ENCODE measurements around the gene ZNF276.
"Not testable (repeated sequence)": the region's sequence is repeated elsewhere in the genome, so short reads cannot be mapped to it uniquely, and the experiment has no call there.

ZNF276 gene, protein sequence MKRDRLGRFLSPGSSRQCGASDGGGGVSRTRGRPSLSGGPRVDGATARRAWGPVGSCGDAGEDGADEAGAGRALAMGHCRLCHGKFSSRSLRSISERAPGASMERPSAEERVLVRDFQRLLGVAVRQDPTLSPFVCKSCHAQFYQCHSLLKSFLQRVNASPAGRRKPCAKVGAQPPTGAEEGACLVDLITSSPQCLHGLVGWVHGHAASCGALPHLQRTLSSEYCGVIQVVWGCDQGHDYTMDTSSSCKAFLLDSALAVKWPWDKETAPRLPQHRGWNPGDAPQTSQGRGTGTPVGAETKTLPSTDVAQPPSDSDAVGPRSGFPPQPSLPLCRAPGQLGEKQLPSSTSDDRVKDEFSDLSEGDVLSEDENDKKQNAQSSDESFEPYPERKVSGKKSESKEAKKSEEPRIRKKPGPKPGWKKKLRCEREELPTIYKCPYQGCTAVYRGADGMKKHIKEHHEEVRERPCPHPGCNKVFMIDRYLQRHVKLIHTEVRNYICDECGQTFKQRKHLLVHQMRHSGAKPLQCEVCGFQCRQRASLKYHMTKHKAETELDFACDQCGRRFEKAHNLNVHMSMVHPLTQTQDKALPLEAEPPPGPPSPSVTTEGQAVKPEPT

GRCh38 chr16:89720813-89721545 lies at the start of gene ZNF276, which contains the start of gene VPS9D1:
TSS of gene ZNF276 (plus strand) at chr16:89721537. CDS start at chr16:89721641, 104 bp downstream.
TSS of gene VPS9D1 (minus strand) at chr16:89720898. CDS start at chr16:89720861, 37 bp downstream.
- DNase-seq (ENCODE audit: low read depth): peak; percentile 85

GRCh38 chr16:89671565-89671964 lies 49.8 kb upstream of the ZNF276 start:
- DNase-seq (ENCODE audit: low read depth): not testable (repeated sequence)

- no peak for DNase-seq (ENCODE audit: low read depth)
Observed at GRCh38 chr16:89672177-89672941, 49.0 kb upstream of the ZNF276 start.

DNA sequence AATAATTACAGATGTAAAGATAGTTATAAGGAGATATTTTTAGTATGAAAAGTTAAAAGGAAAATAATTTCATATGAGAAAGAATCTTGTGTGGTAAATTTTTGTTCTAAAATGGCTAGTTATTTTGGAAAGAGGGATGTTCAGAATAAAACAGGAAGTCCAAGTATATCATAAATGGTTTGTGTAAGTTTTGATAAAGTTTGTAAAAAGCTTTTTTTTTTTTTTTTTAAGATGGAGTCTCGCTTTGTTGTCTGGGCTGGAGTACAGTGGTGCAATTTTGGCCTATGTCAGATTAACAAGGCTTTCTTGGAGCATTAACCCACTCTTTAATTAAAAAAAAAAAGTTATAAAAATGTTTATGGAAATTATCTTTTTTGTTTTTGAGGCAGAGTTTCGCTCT lies 43.1 kb upstream of the ZNF276 start:
- no peak for DNase-seq (ENCODE audit: low read depth)

DNA sequence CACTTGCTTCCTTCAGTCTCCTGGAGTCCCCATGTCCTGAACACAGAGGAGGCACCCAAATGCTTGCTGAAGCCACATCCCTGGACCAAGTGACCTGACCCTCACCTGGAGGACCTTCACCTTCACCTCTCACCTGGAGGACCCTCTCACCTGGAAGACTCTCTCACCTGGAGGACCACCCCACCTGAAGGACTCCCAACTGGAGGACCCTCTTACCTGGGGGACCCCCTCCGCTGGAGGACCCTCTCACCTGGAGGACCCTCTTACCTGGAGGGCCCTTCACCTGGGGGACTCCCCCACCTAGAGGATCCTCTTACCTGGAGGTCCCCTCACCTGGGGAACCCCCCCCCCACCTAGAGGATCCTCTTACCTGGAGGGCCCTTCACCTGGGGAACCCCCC lies 35.4 kb upstream of the ZNF276 start:
- DNase-seq (ENCODE audit: low read depth): no peak

DNA sequence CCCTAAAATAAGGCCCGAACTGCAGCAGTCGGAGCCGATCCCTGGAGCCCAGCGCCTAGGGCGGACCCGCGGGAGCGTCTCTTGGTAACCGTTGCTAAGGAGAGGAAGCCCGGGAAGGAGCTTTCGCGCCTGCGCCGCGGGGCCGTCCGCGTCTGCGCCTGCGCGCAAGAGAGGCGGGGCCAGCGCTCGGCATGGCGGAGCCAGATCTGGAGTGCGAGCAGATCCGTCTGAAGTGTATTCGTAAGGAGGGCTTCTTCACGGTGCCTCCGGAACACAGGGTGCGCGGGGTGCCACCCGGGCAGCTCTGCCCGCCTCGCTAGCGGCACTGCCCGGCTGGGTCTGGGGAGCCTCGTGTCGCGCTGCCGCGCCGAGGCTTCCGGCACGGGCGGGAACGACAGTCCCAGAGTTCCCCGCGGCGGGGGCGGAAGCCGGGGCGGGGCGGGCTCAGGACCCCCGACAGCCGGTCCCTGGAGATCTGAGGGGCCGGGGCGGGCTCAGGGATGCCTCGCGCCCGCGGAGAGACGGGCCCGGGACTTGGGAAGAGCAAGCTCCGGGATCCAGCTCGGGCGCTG lies 34.7 kb upstream of the ZNF276 start, which contains the start of gene CDK10:
TSS of gene CDK10 (plus strand) at position 170 of the 572 bp plus-strand sequence. CDS start at position 192, 22 bp downstream.
- peak; percentile 83 for DNase-seq (ENCODE audit: low read depth)

GRCh38 chr16:89687092-89687940 lies 34.0 kb upstream of the ZNF276 start:
- no peak for DNase-seq (ENCODE audit: low read depth)

DNA sequence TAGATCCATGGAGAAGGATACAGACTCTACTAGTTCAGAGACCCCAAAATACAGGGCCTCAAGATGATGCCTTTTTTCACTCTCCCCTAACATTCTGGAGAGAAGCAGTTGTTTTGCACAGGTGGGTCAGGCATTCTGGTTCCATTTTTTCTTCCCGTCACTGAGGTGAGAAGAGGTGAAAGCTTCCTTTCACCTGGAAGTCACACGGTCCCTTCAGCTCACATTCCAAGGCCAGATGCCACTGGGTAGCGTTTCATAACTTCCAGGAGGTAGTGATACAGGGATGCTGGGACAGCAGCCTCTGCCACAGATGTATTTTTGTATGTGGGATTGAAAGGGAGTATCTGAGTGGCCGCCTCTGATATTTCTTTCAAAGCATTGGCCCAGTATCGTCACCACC lies 32.9 kb upstream of the ZNF276 start:
- DNase-seq (ENCODE audit: low read depth): no peak

GRCh38 chr16:89689142-89689541 lies 32.2 kb upstream of the ZNF276 start:
- no peak for DNase-seq (ENCODE audit: low read depth)

- not testable (repeated sequence) for DNase-seq (ENCODE audit: low read depth)
Observed at GRCh38 chr16:89689621-89690020, 31.7 kb upstream of the ZNF276 start.

DNA sequence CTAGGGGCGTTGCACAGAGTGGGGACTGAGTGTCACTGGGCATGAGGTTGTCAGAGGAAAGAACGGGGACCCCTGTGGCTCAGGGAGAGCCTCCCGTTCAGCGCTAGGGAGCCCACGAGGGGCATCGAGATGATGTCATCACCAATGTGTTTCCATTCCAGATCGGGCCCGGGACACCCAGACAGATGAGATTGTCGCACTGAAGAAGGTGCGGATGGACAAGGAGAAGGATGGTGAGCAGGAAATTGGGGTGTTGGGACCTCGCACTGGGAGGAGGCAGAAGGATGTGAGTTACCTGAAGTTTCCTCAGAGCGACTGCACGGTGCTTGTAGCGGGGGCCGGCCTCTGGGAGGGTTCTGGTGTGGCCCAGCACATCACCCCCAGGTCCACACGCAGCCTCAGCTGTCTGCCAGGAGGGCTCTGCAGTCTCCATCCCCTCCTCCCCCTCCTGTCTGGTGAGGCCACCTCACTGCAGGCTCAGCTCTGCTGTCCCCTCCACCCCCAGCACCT lies 30.9 kb upstream of the ZNF276 start:
- no peak for DNase-seq (ENCODE audit: low read depth)

GRCh38 chr16:89691231-89691985 lies 29.9 kb upstream of the ZNF276 start:
- DNase-seq (ENCODE audit: low read depth): no peak

GRCh38 chr16:89691986-89692569 lies 29.3 kb upstream of the ZNF276 start:
- no peak for DNase-seq (ENCODE audit: low read depth)

DNA sequence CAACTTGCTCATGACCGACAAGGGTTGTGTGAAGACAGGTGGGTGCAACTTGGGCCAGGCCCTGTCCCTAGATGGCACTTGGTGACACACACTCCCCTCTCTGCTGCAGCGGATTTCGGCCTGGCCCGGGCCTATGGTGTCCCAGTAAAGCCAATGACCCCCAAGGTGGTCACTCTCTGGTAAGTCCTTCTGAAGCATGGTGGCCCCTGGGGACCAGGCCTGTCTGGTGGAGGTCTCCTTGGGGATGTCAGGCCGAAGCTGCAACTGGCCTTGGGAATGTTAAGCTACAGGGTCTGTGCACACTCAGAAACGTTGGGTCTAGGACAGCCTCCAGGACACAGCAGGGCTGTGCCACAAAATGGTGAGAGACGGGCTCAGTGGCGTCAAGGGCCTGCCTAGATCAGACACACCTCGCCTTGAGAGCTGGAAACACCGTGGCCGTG lies 28.0 kb upstream of the ZNF276 start:
- DNase-seq (ENCODE audit: low read depth): no peak

- DNase-seq (ENCODE audit: low read depth): no peak
Observed at GRCh38 chr16:89693931-89694783, 27.2 kb upstream of the ZNF276 start.

DNA sequence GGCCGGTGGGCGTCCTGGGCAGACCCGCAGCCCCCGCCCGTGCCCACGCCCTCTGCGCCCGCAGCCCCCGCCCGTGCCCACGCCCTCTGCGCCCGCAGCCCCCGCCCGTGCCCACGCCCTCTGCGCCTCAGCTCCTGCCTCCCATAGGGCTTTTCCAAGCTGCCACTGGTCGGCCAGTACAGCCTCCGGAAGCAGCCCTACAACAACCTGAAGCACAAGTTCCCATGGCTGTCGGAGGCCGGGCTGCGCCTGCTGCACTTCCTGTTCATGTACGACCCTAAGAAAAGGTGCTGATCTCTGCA lies 26.6 kb upstream of the ZNF276 start:
- DNase-seq (ENCODE audit: low read depth): not testable (repeated sequence)

DNA sequence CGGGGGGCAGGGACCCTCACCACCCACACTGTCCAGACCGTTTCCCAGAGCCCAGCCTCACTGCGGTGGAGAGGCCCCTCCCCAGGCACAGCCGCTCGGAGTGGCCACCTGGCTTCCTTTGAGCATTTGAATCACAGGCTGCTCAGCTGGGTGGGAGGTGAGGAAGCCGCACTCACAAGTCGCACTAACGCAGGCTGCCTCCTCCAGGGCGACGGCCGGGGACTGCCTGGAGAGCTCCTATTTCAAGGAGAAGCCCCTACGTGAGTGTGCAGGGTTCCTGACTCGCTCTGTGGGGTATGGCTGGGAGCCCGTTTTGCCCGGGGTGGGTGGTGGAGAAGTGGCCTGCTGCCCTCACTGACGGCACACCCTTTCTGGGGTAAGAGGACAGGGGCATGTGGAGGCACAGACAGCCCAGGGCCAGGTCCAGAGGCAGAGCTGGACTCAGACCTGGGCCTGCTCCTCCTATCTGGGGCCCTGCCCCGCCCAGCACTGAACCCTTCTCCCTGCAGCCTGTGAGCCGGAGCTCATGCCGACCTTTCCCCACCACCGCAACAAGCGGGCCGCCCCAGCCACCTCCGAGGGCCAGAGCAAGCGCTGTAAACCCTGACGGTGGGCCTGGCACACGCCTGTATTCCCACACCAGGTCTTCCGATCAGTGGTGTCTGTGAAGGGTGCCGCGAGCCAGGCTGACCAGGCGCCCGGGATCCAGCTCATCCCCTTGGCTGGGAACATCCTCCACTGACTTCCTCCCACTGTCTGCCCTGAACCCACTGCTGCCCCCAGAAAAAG lies 26.1 kb upstream of the ZNF276 start:
- no peak for DNase-seq (ENCODE audit: low read depth)

All from stimulated activated CD4-positive, alpha-beta T cell treated with anti-CD3 and anti-CD28 coated beads, Interleukin-2, amount 100 ng/mL, for 4 hours (primary cell).